H1 (cell line): ENCODE results near the gene RNFT2. TPM values are rescaled to one million over a fixed set of nuclear protein-coding genes. Genes with fewer than 3 reads are reported as not detected.
A peak's percentile ranks its signal among the peaks of the same experiment; 100 is the strongest.

ENCODE experiments used
- CBX8 ChIP-seq: fragments of 300-800, 300-1000 bp; sonication (generic); IDR thresholded peaks from 2 replicates; pipeline ENCODE4 v1.7.1; 2016; ENCODE audit warnings: low read depth, low read length, borderline replicate concordance
- CHD2 ChIP-seq: IDR thresholded peaks from 2 replicates; pipeline ENCODE4 v1.6.1; 2012; ENCODE audit warnings: low read length, improper control_type of control experiment
- CREB1 ChIP-seq: IDR thresholded peaks from 2 replicates; pipeline ENCODE4 v1.6.1; 2012; ENCODE audit warnings: inconsistent platforms
- HDAC6 ChIP-seq: IDR thresholded peaks from one replicate; pipeline ENCODE4 v1.7.1; 2012; ENCODE audit warnings: low read depth, mild to moderate bottlenecking, inconsistent platforms, low read length, moderate library complexity
- KDM5A ChIP-seq: fragments of 200-600 bp; IDR thresholded peaks from 2 replicates; pipeline ENCODE4 v1.7.1; 2012; ENCODE audit warnings: mild to moderate bottlenecking, low read length, inconsistent platforms, mixed read lengths
- RAD21 ChIP-seq, 2 experiments: IDR thresholded peaks in 1 of 2; conservative IDR thresholded peaks in 1 of 2; 2 replicates each; pipeline ENCODE4 v1.6.1; 2011; ENCODE audit warnings: low read depth in 2 of 2, low read length in 2 of 2, improper control_type of control experiment in 1 of 2, inconsistent platforms in 1 of 2, mild to moderate bottlenecking in 1 of 2, moderate library complexity in 1 of 2
- RBBP5 ChIP-seq: IDR thresholded peaks from 2 replicates; pipeline ENCODE4 v1.7.1; 2012; ENCODE audit warnings: low read depth, mild to moderate bottlenecking, inconsistent platforms, low read length, moderate library complexity, borderline replicate concordance
- RNF2 ChIP-seq: fragments of 200-900, 300-1000 bp; sonication (generic); IDR thresholded peaks from 2 replicates; pipeline ENCODE4 v1.7.1; 2016; ENCODE audit warnings: borderline replicate concordance, low read depth, mild to moderate bottlenecking, antibody characterized with exemption, low read length; ENCODE audit not compliant: poor library complexity, severe bottlenecking; ENCODE audit errors: missing control alignments
- SAP30 ChIP-seq: fragments of 300-600 bp; sonication (generic); IDR thresholded peaks from 2 replicates; pipeline ENCODE4 v1.7.1; 2012; ENCODE audit warnings: low read length, moderate library complexity, mild to moderate bottlenecking, inconsistent platforms; ENCODE audit not compliant: insufficient read depth, insufficient replicate concordance
- TCF12 ChIP-seq: IDR thresholded peaks from 2 replicates; pipeline ENCODE4 v1.6.1; 2011; ENCODE audit warnings: low read depth, mild to moderate bottlenecking, low read length
- polyA plus RNA-seq, 7 experiments: library from polyadenylated mRNA; depleted of rRNA in 3 of 7; stranded (reverse) in 5 of 7; unstranded in 2 of 7; fragments of >200 nt in 5 of 7; fragments of 200-250 nt in 2 of 7; gene quantifications; 1 replicate in 5 of 7; 2 replicates in 1 of 7; 4 replicates in 1 of 7; pipeline versions ENCODE4 v1.2.1 to v1.2.3, GENCODE V29; 2011 to 2013; ENCODE audit warnings: missing spikeins in 2 of 7, mixed read lengths in 2 of 7
- total RNA-seq: library from RNA; stranded (reverse); fragmentation: NEBNext Ultra II Directional; extraction: Animal tissue kit (Norgen Biotek cat#: 25700); gene quantifications from 2 replicates; pipeline ENCODE4 v1.2.1, GENCODE V29; 2021
- TF ChIP-seq, protein P1 (sequence below): fragments of 300-600 bp; sonication (generic); IDR thresholded peaks from 2 replicates; pipeline ENCODE4 v1.7.1; 2012; ENCODE audit warnings: low read length, moderate library complexity, mild to moderate bottlenecking, inconsistent platforms; ENCODE audit not compliant: insufficient replicate concordance

The RNFT2 gene
- total and polyA plus RNA-seq, 2 of the 8 experiments (the other 6 are each of a cell fraction or from before 2014, with no cell fraction given), result 14.2 to 33.1 TPM

DNA sequence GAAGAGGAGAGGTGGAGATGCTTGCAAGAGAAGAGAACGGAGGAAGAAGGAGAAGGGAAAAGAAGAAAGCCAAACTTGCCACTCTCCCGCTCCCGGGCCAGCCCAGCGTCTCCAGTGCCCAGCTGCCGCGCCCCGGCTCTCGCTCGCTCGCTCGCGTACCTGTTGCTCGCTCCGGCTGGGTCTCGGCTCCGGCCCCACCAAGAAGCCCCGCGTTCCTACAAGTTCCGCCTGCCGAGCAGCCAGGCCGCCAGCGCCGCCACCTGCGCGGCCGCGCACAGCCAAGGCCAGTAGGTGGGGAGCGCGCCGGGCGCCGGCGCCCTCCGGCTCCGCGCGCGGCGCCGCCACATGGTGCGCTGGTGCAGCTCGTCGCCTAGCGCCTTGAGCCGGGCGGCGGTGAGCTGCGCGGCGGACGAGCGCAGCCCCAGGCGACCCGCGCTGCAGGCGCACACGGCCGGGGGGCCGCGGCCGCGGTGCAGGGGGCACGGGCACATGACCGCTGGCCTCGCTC is 142.8 kb downstream of the RNFT2 start (continued):
- TF ChIP-seq, protein P1, sequence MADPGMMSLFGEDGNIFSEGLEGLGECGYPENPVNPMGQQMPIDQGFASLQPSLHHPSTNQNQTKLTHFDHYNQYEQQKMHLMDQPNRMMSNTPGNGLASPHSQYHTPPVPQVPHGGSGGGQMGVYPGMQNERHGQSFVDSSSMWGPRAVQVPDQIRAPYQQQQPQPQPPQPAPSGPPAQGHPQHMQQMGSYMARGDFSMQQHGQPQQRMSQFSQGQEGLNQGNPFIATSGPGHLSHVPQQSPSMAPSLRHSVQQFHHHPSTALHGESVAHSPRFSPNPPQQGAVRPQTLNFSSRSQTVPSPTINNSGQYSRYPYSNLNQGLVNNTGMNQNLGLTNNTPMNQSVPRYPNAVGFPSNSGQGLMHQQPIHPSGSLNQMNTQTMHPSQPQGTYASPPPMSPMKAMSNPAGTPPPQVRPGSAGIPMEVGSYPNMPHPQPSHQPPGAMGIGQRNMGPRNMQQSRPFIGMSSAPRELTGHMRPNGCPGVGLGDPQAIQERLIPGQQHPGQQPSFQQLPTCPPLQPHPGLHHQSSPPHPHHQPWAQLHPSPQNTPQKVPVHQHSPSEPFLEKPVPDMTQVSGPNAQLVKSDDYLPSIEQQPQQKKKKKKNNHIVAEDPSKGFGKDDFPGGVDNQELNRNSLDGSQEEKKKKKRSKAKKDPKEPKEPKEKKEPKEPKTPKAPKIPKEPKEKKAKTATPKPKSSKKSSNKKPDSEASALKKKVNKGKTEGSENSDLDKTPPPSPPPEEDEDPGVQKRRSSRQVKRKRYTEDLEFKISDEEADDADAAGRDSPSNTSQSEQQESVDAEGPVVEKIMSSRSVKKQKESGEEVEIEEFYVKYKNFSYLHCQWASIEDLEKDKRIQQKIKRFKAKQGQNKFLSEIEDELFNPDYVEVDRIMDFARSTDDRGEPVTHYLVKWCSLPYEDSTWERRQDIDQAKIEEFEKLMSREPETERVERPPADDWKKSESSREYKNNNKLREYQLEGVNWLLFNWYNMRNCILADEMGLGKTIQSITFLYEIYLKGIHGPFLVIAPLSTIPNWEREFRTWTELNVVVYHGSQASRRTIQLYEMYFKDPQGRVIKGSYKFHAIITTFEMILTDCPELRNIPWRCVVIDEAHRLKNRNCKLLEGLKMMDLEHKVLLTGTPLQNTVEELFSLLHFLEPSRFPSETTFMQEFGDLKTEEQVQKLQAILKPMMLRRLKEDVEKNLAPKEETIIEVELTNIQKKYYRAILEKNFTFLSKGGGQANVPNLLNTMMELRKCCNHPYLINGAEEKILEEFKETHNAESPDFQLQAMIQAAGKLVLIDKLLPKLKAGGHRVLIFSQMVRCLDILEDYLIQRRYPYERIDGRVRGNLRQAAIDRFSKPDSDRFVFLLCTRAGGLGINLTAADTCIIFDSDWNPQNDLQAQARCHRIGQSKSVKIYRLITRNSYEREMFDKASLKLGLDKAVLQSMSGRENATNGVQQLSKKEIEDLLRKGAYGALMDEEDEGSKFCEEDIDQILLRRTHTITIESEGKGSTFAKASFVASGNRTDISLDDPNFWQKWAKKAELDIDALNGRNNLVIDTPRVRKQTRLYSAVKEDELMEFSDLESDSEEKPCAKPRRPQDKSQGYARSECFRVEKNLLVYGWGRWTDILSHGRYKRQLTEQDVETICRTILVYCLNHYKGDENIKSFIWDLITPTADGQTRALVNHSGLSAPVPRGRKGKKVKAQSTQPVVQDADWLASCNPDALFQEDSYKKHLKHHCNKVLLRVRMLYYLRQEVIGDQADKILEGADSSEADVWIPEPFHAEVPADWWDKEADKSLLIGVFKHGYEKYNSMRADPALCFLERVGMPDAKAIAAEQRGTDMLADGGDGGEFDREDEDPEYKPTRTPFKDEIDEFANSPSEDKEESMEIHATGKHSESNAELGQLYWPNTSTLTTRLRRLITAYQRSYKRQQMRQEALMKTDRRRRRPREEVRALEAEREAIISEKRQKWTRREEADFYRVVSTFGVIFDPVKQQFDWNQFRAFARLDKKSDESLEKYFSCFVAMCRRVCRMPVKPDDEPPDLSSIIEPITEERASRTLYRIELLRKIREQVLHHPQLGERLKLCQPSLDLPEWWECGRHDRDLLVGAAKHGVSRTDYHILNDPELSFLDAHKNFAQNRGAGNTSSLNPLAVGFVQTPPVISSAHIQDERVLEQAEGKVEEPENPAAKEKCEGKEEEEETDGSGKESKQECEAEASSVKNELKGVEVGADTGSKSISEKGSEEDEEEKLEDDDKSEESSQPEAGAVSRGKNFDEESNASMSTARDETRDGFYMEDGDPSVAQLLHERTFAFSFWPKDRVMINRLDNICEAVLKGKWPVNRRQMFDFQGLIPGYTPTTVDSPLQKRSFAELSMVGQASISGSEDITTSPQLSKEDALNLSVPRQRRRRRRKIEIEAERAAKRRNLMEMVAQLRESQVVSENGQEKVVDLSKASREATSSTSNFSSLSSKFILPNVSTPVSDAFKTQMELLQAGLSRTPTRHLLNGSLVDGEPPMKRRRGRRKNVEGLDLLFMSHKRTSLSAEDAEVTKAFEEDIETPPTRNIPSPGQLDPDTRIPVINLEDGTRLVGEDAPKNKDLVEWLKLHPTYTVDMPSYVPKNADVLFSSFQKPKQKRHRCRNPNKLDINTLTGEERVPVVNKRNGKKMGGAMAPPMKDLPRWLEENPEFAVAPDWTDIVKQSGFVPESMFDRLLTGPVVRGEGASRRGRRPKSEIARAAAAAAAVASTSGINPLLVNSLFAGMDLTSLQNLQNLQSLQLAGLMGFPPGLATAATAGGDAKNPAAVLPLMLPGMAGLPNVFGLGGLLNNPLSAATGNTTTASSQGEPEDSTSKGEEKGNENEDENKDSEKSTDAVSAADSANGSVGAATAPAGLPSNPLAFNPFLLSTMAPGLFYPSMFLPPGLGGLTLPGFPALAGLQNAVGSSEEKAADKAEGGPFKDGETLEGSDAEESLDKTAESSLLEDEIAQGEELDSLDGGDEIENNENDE, result no peak
- TF ChIP-seq RAD21 (IDR thresholded peaks at IDR 0.05 in 1 of 2, conservative IDR thresholded peaks at IDR 0.05 in 1 of 2; ENCODE audit: low read depth in 2 of 2, low read length in 2 of 2) (peak in 1 of 2 experiments; percentile 8; a peak in 1 of 4 replicates), SAP30 (no peak), RBBP5 (no peak; the same call in 1 of the 2 replicates), KDM5A (no peak), CHD2 (no peak), HDAC6 (no peak), RNF2 (no peak), CREB1 (no peak), CBX8 (no peak), TCF12 (no peak)
